Activated T-helper 1 cell treated with anti-CD3 and anti-CD28 coated beads, Interleukin-2, amount 50 U/mL, for 16 hours (primary cell): ENCODE data around the gene CTLA4.
"Not testable (repeated sequence)": the region's sequence is repeated elsewhere in the genome, so short reads cannot be mapped to it uniquely, and the experiment has no call there.

Experiments used
- DNase-seq, 2 donors: peaks; one replicate each; pipeline ENCODE4 v3.0.0-alpha.2; 2020; ENCODE audit warnings: low read depth in 1 of 2, low spot score in 1 of 2

The CTLA4 gene

GRCh38 chr2:203857656-203858055, 9.9 kb upstream of the CTLA4 start:
- DNase-seq = no peak

- DNase-seq = no peak
Observed at GRCh38 chr2:203858176-203858575, 9.4 kb upstream of the CTLA4 start.

- DNase-seq = no peak
Observed at GRCh38 chr2:203859030-203859789, 8.4 kb upstream of the CTLA4 start.

- DNase-seq = no peak
Observed at GRCh38 chr2:203861197-203861596, 6.4 kb upstream of the CTLA4 start.

- DNase-seq = no peak
Observed at GRCh38 chr2:203861607-203862006, 6.0 kb upstream of the CTLA4 start.

GRCh38 chr2:203869223-203870042, 1.9 kb downstream of the CTLA4 start:
- peak; percentile 25 to 34 for DNase-seq

GRCh38 chr2:203870481-203870880, 2.9 kb downstream of the CTLA4 start:
- no peak for DNase-seq

GRCh38 chr2:203870941-203871340, 3.4 kb downstream of the CTLA4 start:
- no peak for DNase-seq

- no peak for DNase-seq
Observed at GRCh38 chr2:203871371-203871983, 3.9 kb downstream of the CTLA4 start.

- DNase-seq = no peak
Observed at GRCh38 chr2:203873461-203873860, 5.9 kb downstream of the CTLA4 start.

GRCh38 chr2:203873921-203874631, 6.5 kb downstream of the CTLA4 start:
- DNase-seq = no peak

- no peak for DNase-seq
Observed at GRCh38 chr2:203875471-203875870, 7.9 kb downstream of the CTLA4 start.

GRCh38 chr2:203876328-203876727, 8.8 kb downstream of the CTLA4 start:
- no peak for DNase-seq

- no peak for DNase-seq
Observed at GRCh38 chr2:203878063-203878462, 10.5 kb downstream of the CTLA4 start.

GRCh38 chr2:203880557-203881125, 13.1 kb downstream of the CTLA4 start:
- DNase-seq = no peak

- DNase-seq = not testable (repeated sequence)
Observed at GRCh38 chr2:203881185-203881584, 13.6 kb downstream of the CTLA4 start.

- DNase-seq = no peak
Observed at GRCh38 chr2:203882551-203882950, 15.0 kb downstream of the CTLA4 start.

GRCh38 chr2:203886661-203887151, 19.1 kb downstream of the CTLA4 start:
- no peak for DNase-seq

GRCh38 chr2:203887677-203888076, 20.1 kb downstream of the CTLA4 start:
- DNase-seq = no peak

GRCh38 chr2:203889542-203889941, 22.0 kb downstream of the CTLA4 start:
- DNase-seq = no peak

GRCh38 chr2:203889944-203890343, 22.4 kb downstream of the CTLA4 start:
- no peak for DNase-seq
